A172 (cell line): Measurements from ENCODE around the gene COA7. TPM values are rescaled to one million over a fixed set of nuclear protein-coding genes. Genes with fewer than 3 reads are reported as not detected.
A peak's percentile ranks its signal among the peaks of the same experiment; 100 is the strongest.

Experiments used
- DNase-seq: peaks from one replicate; pipeline ENCODE4 v3.0.0-alpha.2; 2015; ENCODE audit warnings: low spot score
- total RNA-seq: library from RNA; depleted of rRNA; stranded (reverse); fragments of >200 nt; shearing (Covaris generic); gene quantifications from 2 replicates; pipeline ENCODE4 v1.2.3, GENCODE V29; 2014

Gene COA7
- total RNA-seq, 1 experiment from 2014 or later = 5.3 TPM

GRCh38 chr1:52669696-52670095, 28.5 kb downstream of the COA7 start:
- DNase-seq = no peak

DNA sequence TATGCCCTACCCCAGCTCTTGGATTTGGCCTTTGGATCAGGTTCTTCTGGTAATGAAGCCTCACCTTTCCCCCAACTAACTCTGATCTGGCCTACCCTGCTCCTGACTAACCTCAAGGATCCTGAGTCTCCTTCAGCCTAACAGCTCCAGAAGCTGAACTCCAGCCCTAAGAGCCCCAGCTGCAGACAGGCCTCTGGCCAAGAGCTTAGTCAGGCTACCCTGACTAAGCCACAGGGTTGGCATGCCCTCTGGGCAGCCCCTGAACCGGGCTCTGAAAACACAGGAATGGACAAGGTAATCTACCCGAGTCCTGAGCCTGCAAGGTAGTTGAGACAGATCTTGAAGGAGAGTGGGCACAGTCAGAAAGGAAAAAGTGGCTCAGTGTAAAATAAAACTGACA, 29.4 kb downstream of the COA7 start:
- DNase-seq = no peak

GRCh38 chr1:52667984-52668383, 30.2 kb downstream of the COA7 start:
- no peak for DNase-seq

DNA sequence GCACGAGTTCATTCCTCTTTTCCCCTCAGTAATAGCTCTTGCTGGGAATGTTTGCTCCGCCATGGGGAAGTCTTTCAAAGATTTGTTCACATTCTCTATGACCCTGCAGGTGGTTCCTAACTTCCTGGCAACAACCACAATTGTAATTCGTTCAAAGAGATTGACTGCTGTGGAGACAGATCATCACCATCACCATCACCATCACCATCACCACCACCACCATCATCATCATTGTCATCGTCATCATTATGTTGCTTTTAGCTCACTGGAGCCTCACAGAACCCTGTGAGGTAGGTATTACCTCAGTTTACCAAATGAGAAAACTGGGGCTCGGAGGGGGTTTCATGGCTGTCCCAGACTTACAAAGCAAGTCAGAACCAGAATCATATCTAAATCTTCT, 30.9 kb downstream of the COA7 start:
- DNase-seq = no peak

DNA sequence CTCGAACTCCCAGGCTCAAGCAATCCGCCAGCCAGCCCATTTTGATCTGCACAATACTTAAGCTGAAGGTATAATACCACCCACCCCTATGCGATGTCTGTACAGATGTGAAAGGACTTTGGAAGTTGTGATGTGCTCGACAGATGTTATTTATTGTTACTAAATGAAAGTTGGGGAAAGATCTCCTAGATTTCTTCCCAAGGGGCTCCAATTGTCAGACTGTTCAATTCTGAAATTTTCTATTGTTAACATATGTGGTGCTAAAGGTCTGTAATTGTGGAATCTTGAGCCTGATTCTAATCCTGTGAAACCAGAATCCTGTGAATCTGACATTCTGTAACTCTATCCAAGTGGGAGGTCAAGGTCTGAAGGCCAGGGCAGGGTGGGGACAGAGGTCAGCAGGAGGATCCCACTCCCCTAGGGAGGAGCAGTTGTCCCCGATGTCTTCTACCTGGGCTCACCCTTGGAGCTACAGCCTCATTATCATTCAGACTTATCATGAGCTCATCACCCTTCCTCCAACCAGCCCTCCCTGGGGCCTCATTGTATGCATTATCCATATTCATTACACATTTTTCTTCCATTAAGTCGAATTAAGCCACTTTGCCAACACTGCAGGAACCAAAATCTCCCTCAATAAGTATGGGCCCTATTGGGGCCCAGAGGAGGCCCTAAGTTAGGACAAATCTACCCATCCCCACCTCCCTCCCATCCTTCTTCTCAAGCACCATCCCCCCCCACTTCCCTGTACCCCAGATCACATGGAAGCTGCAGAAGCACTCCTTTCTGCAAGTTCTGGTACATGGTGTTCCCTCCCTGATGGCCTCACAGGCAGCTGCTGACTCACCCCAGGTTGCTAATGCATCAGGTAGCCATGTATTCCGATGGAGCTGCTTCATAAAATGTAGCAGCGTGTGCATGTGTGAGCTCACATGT, 32.9 kb downstream of the COA7 start:
- DNase-seq = no peak

DNA sequence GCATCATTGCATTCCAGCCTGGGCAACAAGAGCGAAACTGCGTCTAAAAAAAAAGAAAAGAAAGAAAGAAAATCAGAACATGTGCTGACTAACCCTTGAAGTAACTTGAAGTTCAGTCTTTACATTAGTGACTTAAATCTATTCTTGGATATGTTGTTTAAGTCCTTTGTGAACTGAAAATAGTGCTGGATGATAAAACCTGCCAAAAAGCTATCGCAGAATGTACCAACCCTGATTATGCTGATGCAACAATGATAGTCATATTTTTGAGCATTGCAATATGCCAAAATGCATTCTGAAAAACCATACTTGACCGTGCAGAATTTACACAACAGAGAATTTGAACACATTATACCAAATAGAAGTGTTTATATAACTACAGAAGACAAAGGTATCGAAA, 34.4 kb downstream of the COA7 start:
- DNase-seq = no peak

- peak; percentile 59 for DNase-seq
Measured at GRCh38 chr1:52662645-52663313, 35.4 kb downstream of the COA7 start.

DNA sequence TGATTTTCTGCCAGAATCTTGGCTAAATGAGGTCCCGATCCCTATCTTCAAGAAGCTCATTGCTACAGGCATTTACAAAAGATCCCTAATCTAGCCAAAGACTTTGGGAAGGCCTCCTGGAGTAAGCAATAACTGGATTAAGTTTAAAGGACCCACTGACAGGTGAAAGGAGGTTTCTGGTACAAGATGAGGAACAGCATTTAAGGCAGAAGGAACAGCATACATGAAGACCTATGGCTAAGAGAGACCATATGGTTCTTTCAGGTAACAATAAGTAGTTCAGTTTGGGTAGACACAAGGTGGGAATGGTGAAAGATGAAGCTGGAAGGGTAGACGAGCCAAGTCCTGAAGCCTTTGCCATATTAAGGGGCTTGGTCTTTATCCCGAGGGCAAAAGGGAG, 37.3 kb downstream of the COA7 start:
- DNase-seq = no peak

GRCh38 chr1:52659851-52660596, 38.1 kb downstream of the COA7 start:
- DNase-seq = no peak

DNA sequence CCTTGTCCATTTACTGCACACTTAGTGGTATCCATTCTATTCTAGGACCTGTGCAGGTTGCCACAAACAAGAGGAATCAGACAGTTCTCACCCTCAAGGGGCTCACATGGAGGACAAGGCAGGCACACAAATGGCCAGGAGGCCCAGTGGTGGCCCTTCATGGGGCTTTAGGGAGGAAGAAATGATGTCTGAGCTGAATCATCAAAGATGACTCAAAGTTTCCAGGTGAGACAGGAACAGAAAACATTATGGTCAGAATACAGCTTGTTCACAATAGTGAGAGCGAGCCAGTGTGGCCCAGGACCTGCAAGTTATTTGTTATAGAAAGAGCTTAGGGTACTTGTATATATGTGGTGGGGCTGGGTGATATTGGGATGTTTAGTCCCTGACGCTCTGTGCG, 38.8 kb downstream of the COA7 start:
- DNase-seq = no peak

GRCh38 chr1:52658795-52659194, 39.4 kb downstream of the COA7 start:
- DNase-seq = no peak

GRCh38 chr1:52657702-52658101, 40.4 kb downstream of the COA7 start:
- no peak for DNase-seq

DNA sequence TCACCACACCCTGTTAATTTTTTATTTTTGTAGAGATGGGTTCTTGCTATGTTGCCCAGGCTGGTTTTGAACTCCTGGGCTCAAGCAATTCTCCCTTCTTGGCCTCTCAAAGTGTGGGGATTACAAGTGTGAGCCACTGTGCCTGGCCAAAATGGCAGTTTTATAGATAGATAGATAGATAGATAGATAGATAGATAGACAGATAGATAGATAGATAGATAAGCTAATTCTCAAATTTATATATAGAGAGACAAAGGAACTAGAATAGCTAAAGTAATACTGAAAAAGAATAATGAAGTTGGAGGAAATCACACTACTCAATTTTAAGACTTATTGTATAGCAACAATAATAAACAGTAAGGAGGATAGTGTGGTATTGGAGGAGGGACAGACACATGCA, 44.1 kb downstream of the COA7 start:
- no peak for DNase-seq

GRCh38 chr1:52653207-52653849, 44.8 kb downstream of the COA7 start:
- no peak for DNase-seq

DNA sequence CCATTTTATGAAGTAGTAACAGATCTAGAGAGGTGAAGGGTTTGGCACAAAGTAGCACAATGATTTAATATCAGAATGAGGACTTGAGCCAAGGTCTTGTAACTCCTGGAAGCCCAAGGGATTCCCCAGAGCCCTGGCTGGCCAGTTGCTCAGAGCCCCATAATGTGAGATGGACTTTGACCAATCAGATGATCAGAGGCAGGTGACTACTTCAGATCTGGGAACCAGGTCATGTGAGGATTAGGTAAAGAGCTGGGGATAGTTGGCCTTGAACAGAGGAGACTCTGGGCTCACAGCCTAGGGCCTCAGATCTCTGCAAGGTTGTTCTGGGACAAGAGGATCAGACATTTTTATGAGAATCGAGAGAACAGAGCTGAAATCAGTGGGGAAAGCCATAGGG, 46.2 kb downstream of the COA7 start:
- no peak for DNase-seq

GRCh38 chr1:52645261-52645660, 52.9 kb downstream of the COA7 start:
- no peak for DNase-seq

DNA sequence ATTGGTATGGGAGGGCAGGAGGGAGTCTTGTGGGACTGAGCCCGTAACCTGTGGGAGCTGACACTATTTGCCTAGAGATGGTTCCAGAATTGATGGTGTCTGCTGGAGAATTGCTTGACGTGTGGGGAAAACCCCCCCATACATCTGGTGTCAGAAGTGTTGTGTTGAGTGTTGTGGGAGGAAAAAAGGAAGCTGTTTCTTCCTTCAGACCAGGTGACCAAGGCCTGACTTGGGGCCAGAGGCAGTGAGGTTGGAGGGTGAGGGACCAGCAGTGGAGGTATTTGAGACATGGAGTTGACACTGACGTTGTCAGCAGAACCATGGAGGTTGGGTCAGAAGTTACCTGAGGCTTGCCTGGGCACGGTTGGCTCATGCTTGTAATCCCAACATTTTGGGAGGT, 56.8 kb downstream of the COA7 start:
- no peak for DNase-seq

DNA sequence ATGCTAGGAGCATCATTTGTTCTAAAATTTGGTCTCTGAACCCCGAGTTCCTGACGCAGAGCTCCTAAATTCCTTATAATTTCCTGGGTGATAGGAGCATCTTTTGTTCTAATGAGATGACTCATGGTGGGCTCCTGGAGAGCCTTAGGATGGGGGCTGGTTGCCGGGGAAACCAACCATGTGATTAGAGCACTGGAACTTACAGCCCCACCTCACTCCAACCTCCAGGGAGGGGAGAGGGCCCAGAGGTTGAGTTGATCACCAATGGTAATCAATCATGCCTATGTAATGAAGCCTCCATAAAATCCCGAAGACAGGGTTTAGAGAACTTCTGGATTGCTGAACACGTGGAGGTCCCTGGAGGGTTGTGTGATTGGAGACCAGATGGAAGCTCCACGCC, 57.5 kb downstream of the COA7 start:
- DNase-seq = no peak

DNA sequence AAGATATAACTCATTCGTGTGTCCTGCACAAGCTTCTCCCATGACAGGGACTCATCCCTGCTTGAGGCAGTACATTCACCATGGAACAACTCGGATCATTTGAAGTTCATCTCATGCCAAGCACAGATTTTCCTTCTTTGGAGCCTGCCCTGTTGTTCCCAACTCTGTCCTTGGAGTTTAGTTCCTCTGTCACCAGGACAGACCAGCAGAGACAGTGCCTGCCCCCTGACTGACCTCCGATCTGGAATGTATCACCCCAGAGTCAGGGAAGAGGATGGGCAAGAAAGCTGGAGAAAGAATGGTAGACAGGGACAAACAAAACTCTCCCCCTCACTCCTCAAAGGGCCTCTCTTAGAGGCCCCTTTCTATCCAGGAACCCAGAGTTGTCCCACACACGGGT, 60.2 kb downstream of the COA7 start:
- no peak for DNase-seq

DNA sequence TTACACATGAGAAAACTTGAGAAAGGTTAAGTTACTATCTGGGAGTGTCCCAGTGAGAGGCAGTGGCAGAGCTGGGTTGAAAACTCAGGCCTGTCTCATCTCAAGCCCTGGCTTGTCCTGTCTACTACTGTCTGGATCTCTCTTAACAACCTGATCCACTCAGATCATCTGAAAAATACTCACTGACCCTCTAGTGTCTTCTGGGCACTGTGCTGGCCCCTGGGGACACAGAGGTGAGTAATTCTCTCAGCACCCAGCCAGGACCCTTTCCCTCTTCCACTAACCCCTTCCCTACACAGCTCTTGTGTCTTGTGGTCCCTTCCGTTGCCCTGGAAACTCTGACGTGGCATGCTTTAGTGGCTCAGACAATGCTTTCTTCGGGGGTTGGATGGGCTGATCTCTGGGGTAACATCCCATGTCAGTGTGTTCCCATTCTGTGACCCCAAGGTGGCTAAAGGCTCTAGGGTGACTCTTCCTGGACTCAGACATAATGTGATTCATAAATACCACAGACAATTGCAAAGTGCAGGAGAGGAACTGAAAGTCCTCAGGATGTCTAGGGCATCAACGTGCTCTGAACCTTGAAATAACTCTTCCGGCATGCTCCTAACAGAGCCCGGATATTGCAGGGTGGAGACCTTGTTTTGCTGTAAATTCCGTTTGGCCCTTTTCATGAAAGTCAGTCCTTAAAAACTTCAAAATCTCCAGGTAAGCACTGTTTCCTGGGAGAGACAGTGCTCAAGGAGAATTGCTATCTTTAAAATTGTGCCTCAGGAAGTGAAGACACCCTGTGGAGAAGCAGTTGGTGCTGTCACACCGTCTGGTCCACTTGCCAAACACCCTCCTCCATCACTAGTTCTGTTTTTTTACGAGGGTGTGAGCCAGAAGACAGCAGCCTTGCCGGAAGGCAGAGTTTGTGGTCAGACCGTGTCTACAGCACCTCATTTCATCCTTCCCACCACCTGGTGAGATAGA, 61.1 kb downstream of the COA7 start:
- peak; percentile 38 for DNase-seq
